HG03432 (cell line): ENCODE results near the gene PRKAR2B.
"Not testable (repeated sequence)": the region's sequence is repeated elsewhere in the genome, so short reads cannot be mapped to it uniquely, and the experiment has no call there.

Experiments
- ATAC-seq: cut with Tn5 transposase; IDR thresholded peaks from one replicate; pipeline ENCODE4 v1.9.1; 2021; ENCODE audit warnings: mild to moderate bottlenecking, moderate library complexity; ENCODE audit not compliant: unreplicated experiment

The PRKAR2B gene

GRCh38 chr7:107047902-107048782 lies 3.6 kb downstream of the PRKAR2B start:
- ATAC-seq = no peak

GRCh38 chr7:107048783-107049418 lies 4.4 kb downstream of the PRKAR2B start:
- ATAC-seq = no peak

GRCh38 chr7:107049480-107049879 lies 5.0 kb downstream of the PRKAR2B start:
- no peak for ATAC-seq

- no peak for ATAC-seq
These were observed 5.5 kb downstream of the PRKAR2B start for GRCh38 chr7:107049971-107050532.

GRCh38 chr7:107051376-107051775 lies 6.9 kb downstream of the PRKAR2B start:
- ATAC-seq = no peak

- ATAC-seq = not testable (repeated sequence)
These were observed 10.5 kb downstream of the PRKAR2B start for GRCh38 chr7:107054965-107055364.

GRCh38 chr7:107056058-107056457 lies 11.6 kb downstream of the PRKAR2B start:
- ATAC-seq = not testable (repeated sequence)

GRCh38 chr7:107056728-107057473 lies 12.4 kb downstream of the PRKAR2B start:
- no peak for ATAC-seq

- ATAC-seq = no peak
These were observed 12.9 kb downstream of the PRKAR2B start for GRCh38 chr7:107057474-107057833.

GRCh38 chr7:107059468-107059867 lies 15.0 kb downstream of the PRKAR2B start:
- ATAC-seq = no peak

GRCh38 chr7:107063245-107064120 lies 19.0 kb downstream of the PRKAR2B start:
- no peak for ATAC-seq

- ATAC-seq = no peak
These were observed 19.8 kb downstream of the PRKAR2B start for GRCh38 chr7:107064255-107064654.

GRCh38 chr7:107065929-107066247 lies 21.4 kb downstream of the PRKAR2B start:
- no peak for ATAC-seq

- ATAC-seq = no peak
These were observed 23.7 kb downstream of the PRKAR2B start for GRCh38 chr7:107068156-107068555.

- ATAC-seq = no peak
These were observed 25.0 kb downstream of the PRKAR2B start for GRCh38 chr7:107069457-107069856.

GRCh38 chr7:107070710-107071109 lies 26.2 kb downstream of the PRKAR2B start:
- no peak for ATAC-seq

GRCh38 chr7:107071129-107071528 lies 26.6 kb downstream of the PRKAR2B start:
- no peak for ATAC-seq

GRCh38 chr7:107072133-107072532 lies 27.6 kb downstream of the PRKAR2B start:
- no peak for ATAC-seq

- no peak for ATAC-seq
These were observed 31.5 kb downstream of the PRKAR2B start for GRCh38 chr7:107075863-107076574.
